GM21717 (cell line): ENCODE results near the gene FRS3.

Experiments used
- ATAC-seq: cut with Tn5 transposase; IDR thresholded peaks from one replicate; pipeline ENCODE4 v1.9.1; 2021; ENCODE audit warnings: mild to moderate bottlenecking, moderate library complexity; ENCODE audit not compliant: unreplicated experiment

The FRS3 gene

DNA sequence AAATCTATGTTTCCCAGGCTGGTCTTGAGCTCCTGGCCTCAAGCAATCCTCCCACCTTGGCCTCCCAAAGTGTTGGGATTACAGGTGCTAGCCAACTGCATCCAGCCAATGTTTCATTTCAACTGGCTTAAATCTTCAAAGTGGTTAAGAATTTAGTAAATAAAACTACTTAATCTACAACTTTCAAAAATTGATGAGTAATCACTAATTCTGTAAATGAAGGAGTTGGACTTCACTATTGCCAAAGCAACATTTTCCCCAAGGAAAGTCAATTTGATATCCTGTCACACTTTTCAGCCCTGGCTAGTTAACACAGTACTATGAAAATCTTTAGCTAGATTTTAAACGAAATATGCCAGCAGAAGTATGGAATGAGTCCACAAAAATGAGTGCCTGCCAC, 11.6 kb upstream of the FRS3 start:
- no peak for ATAC-seq

DNA sequence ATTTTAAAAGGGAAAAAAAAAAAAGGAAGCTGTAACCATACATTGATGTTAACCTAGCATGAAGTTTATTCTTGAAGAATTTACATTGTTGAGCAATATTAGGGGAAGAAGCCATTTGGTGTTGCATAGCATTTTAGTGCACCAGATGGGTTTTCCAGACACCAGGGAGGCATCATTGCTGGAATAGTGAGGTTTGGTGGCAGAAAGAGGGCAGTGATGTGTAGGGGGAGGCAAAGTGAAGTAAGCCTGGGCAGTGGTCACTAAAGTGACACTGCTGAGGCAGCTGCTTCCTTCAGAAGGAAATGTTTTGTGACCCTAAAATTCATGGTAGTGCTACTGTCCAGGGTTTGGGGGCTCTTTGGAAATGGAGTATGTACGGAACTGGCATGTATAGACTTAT, 10.3 kb upstream of the FRS3 start:
- no peak for ATAC-seq

DNA sequence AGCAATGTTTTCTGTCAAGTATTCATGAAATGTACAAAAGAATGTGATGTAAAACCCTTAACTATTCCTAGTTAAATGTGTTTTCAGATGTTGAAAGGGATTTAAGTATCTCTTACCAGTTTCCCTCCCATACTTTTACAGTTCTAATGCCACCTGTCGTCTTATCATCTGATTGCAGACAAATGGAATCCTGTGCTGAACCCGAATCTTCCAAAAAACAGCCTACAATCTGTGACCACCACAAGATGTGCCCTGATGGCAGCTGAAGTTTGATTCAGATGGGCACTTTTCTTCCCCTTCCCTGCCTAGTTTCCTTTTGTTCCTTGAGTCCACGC, 9.7 kb upstream of the FRS3 start:
- no peak for ATAC-seq

DNA sequence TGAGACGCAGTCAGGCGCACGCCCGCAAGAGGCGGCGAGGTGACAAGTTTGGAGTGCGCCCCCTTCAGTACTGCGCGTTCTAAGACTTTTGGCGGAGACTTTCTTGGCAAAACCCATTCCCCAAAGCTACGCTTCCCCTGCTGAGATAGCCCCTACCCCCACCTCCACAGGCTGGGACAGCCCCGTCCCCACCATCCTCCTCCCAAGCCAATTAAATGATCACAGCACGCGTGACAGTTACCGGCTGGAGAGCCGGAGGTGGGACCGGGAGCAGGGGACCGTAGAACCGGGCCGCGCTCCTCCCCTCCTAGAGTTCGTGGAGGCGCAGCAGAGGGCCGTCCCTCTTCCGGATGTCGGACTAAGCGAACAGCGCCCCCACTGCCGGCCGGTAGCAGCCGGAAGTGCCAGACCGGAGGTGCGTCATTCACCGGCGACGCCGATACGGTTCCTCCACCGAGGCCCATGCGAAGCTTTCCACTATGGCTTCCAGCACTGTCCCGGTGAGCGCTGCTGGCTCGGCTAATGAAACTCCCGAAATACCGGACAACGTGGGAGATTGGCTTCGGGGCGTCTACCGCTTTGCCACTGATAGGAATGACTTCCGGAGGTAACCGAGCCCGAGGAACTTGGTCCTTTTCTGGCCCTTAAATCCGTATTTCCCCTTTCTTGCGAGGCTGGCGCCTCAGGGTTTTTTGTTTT, 7.7 kb upstream of the FRS3 start, which contains the start of gene TOMM6:
TOMM6 (plus strand) TSS at position 476 of the 699 bp plus-strand sequence; CDS start at position 480, 4 bp downstream.
- peak; percentile 73 for ATAC-seq

DNA sequence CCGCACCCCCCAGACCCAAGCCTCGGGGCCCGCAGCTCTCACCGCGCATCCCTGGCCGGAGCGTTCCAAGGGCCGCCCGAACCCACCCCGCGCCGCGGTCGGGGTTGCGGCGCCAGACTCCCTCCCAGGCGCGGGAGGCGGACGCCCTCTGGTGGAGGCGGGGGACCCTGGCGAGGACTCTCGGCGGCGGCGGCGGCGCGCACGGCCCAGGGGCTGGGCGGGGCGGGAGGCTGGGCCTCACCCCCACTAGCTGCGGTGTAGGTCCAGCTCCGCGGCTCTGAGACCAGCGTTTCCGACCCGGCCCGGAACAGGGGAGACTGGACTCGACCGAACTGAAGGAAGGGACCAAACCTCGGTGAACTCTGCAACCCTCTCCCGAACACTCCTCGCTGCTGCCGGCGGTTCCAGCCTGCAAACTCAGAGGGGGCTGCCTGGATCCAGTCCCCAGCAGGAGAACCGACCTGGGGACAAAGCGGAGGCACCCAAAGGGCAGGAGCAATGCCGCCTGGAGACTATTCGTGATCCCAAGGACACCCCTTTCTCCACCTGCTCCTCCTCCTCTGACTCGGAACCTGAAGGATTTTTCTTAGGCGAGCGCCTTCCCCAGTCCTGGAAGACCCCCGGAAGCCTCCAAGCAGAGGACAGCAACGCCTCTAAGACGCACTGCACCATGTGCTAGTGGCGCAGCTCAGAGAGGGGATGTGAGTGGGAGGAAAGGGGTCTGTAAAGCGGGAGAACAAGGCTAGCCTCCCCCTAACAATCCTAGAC, 6.9 kb upstream of the FRS3 start:
- ATAC-seq = peak; percentile 54

DNA sequence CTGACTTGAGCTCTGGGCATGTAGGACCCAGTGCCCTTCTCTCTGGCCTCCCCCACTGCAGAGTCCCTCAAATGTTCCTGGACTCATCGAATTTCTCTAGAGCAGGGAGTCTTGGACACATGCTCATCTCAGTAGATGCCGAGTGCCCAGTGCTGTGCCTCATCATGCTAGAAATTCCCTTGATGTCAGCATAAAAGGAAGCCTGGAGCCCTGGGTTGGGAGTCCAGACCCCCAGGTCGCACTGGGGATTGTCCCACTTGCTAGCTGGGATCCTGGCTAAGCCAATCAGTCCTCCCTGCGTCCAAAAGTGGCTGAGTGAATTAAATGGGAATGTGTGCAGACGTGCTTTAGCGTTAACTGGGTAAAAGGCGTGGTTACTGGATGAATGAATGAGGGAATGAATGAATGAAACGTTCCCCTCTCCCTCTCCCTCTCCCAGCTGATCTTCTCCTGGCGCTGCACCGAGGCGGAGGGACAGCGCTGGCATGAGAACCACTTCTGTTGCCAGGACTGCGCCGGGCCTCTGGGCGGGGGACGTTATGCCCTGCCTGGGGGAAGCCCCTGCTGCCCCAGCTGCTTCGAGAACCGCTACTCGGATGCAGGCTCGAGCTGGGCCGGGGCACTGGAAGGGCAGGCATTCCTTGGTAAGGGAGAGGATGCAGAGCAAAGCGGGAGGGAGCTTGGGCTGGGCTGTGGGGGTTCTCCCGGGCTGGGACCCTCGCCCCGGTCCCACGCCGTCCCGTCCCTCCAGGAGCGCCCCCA, 6.2 kb upstream of the FRS3 start:
- peak; percentile 6 for ATAC-seq

DNA sequence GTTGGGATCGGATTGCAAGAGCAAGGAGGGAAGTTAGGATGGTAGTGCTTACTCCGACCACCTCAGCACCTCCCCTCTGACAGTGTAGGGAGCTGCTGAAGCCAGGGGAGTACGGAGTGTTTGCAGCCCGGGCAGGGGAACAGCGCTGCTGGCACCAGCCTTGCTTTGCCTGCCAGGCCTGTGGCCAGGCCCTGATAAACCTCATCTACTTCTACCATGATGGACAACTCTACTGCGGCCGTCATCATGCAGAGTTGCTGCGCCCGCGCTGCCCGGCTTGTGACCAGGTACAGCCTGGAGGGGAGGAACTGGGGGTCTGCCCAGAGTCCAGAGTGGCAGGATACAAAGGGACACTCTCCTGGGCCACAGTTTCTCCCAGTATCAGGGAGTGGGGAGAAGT, 5.6 kb upstream of the FRS3 start:
- no peak for ATAC-seq

DNA sequence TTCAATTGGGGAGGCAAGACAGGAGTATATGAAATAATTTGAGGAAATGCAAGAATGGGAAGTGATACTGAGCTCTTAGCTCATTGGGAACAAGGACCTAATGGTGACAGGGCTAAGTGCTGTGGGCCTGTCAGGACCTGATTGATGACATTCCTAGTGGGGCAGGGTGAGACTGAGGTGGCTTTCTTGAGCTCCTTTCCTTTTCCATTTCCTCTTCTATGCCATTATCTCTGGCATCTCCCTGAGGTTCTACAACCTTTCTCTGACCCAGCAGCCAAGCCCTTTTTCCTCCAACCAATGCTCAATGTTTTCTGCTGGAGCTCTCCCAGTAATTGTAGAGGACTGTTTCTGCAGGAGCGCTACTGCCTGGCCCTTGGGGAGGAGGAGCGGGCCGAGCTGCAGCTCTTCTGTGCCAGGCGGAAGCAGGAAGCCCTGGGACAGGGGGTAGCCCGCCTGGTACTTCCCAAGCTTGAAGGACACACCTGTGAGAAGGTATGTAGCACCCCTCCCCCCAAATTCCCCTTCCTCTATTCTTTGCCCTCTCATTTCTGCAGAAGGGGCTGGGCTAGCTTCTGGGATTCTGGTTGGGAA, 5.0 kb upstream of the FRS3 start:
- no peak for ATAC-seq

DNA sequence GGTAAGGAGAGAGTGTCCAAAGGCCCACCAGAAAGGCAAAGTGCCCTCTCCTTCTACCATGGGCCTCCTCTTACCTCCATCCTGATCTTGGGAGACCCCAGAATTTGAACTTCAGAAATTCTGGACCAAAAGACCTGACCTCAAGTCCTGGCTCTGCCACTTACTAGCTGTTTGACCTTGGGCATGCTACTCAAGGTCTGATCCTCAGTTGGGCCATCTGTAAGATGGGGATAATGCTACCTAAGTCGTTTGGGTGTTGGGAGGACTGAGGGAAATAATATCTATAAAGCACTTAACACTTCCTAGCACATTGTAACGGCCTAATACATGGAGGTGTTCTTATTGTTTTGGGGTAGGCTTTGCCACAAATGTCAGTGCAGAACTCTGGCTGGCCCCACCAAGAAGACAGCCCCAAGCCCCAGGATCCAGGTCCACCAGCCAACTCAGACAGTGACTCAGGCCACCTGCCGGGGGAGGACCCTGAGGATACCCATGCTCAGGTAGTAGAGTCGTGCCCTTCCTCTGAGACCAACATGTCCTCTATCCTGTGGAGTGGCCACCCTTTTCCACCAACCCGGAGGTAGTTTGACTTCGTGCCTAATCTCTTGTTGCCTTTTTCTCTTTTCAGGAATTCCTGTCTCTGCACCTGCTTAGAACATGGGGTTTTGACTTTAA, 3.5 kb upstream of the FRS3 start:
- ATAC-seq = no peak

DNA sequence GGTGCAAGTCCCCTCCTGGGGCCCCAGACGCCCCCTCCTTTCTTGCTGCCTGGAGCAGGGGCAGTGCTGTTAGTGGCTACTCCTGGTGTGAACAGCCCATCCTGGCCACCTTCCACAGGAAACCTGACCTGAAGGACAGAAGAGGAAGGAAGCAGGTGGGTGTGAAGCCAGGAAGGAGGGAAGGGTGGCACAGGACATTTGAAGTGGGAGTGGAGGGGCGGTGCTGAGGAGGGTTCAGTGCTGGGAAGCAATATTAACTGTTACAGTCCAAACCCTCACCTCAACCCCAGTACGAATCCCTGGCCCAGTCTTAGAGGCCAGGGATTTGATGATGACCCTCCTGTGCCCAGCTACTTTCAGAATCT, 1.6 kb upstream of the FRS3 start:
- ATAC-seq = no peak

DNA sequence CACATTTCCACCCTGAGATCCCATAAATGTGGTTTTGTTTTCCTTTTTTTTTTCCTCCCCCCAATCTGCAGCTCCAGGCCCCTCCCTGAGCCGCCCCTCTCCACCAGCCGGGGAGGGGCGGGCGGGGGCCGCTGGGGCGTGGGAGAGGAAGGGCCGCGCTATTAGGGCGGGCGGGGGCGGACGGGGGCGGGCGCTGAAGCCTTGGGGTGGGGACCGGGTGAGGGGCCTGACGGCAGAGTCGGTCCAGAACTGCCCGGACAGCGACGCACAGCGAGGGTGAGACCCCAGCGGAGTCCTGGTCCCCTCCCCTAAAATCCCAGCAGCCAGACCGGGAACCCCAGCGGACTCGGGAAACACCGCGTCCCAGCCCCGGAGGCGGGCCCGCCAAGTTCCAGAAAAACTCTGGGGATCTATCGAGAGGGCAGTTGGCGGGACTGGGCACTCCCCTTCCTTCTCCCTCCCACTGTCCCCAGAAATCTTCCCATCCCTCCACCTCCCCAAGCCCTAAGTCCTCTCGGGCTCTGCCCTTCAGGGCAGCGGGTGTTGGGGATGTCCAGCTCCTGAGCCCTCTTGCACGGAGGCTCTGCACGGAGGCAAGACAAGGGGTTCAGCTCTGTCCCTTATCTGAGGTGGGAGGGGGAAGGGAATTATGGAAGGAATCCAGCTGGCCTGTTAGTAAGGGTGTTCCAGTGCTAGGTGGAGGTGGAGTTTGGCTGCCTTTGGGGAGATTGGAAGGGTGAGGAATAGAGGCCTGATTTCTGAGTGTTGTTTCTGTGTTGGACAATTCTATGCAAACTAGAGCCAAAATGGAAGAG, 1.1 kb upstream of the FRS3 start, which contains the start of gene PRICKLE4:
PRICKLE4 (plus strand) TSS at position 232 of the 815 bp plus-strand sequence. CDS start 2,692 bp downstream, outside the sequence.
- no peak for ATAC-seq

DNA sequence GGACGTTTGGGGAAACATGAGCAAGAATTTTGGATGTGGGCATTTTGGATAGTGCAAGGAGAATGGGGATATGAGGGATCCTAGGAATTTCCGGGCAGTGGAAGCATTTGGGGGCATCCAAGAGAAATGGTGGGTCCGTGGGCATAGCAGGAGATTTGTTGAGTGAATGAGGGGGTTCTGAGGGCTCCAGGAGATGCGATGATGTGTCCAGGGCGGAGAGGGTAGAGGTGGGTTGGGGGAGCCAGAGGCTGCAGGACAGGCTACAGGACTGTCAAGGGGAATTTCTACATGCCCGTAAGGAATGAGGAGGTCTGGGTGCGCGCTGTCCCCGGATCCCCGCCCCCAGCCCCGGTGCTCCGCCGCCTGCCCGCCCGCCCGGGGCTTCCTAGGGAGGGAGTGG, 364 bp downstream of the FRS3 start:
- peak; percentile 4 for ATAC-seq

DNA sequence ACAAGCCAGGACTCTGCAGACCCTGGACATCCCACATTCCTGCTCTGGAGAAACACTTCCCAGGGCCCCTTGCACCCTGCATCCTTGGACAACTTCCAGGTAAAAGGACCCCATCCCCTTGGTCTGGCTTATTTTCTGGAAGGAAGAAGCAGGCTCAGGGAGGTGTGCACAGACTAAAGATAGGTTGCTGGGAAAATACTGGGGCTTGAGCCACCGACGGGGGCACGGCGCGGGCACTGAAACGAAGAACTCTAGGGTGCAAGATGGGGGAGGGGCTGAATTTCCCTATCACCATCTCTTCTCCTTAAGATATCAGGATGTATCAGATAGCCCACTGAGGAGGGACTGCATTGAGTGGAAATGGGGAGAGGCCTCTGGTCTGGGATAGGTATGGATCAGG, 805 bp downstream of the FRS3 start:
- no peak for ATAC-seq

DNA sequence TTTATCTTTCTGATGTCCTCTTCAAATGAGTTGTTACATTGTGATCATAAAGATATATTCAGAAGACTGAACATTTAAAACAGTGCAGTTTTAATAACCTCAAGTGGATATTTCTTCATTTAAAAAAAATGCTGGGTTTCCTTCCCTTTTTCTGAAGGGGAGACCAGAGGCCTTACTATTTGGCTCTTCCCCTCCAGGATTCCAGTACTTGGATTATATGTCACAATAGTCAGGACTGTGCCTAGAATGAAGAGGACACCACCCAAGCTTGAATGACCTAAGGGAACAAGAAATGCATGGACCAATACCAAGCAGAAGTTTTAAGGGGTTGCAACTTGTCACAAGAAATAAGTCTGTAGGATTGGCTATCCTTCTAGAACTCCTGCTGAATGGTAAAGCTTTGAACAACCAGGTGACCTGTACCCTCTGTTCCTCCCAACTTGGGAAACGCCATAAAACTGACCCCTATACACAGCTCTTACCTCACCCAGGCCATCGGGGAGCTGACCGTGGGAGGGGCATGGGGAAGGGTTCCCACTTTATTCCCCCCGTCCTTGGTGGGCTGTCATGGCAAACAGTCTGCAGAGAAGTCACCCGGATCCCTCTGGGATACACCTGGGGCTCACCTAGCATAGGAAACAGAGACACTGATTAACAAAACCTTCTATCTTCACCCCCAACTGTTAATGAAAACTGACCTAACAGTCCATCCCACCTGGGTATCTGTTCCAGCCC, 2.0 kb downstream of the FRS3 start:
- no peak for ATAC-seq

DNA sequence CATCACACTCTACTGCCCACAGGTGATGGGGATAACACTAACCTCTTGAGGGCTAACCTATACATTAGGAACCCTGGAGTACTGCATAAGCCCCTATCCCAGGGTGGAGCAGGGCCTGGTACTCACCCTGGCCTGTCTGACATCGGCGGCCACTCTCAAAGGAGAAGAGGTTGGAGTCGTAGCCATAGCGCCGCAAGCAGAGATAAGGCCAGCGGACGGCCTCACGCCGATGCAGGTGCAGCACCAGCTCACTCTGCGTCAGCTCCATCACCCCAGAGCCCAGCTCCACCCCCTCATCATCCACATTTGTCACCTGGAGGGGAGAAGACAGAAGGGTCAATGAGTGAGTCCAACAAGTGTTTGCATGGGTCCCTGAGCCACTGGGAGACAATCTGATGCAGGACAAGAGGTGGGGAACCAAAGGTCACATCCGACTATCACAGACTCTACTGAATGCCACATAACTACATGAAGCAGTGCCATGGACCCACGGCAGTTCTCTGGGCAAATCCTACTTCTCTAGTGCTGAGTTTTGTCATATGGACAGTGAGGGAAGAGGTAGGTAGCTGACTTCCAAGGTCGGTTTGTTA, 4.3 kb downstream of the FRS3 start:
- ATAC-seq = no peak

DNA sequence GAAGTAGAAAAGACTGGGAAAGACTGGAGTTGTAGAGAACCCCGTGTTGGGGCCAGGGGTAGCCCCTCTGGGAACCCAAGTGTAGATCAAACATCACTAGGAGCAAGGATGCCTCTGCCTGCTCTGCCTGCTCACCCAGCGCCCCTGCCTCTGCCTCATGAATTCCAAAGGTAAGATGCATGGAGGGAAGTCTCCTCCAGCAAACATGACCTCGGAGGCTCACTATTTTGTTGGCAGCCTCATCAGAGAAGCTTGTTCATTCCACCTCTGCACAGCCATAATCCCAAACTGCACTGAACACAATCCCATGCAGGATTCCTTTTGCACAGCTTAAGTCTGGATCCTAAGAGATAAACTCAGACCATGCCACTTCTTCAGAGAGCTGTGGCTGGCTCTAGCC, 4.9 kb downstream of the FRS3 start:
- no peak for ATAC-seq

DNA sequence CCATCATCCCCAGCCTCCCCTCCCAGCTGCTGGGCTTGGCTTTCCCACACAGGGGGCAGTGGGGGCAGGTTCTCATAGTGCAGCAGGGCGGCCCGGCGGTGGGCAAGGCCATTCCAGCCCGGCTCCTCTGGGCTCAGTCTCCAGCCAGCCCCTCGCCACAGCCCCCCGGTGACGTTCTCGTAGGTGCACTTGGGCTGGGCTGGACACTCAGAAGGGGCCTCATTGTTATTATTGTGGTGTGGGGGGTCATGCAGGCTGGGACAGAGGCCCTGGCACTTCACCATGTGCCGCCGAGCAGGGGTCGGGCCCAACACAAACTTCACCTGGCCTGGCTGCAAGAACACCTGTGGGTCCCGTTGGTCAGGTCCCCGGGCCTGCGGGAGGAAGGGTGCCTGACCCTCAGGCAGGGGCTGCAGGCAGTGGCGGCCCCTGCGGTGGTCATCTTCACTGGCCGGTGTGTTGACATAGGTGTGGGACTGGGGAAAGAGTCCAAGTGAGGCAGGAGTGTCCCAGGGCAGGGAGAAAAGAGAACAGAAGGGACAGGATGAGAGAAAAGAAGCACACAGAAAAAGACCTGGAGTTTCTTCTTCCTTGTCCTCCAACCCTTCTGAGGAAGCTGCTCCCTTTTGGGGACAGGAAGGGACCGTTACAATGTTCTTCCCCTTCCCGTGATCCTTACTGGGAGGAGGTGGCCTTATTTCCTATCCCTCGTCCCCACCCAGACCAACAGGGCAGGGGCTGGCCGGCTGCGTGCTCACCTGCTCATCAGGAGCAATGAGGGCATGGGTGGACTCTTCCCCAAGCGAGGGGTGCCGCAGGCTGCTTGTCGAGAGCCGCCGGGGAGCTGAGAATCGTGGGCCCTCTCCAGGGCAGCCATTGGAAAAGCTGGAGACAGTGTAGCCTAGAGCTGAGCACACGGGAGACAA, 8.4 kb downstream of the FRS3 start:
- ATAC-seq = no peak
